HG03521 (cell line): ENCODE data around the gene HLA-DPA1.

Experiments used
- ATAC-seq: cut with Tn5 transposase; IDR thresholded peaks from one replicate; pipeline ENCODE4 v1.9.1; 2021; ENCODE audit warnings: mild to moderate bottlenecking, moderate library complexity; ENCODE audit not compliant: unreplicated experiment

HLA-DPA1 gene

DNA sequence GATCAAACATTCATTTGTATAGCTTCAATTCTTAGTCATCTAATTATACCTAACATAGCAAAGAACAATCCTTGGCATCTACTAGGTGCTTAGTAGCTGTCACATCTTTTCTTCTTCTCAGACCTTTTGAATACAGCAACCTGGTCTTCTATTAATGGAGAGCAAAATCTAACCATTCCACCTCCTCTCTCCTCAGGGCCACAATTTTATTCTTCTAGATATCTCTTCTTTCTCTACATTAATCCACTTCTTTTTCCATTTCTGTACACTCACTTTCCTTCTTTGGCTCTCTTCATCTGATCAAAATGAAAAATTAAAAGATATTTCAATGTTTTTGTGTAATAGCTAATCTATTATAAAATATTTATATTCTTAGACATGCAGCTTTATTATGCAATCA, 55.0 kb downstream of the HLA-DPA1 start:
- no peak for ATAC-seq

- no peak for ATAC-seq
Observed at GRCh38 chr6:33017694-33018353, 55.6 kb downstream of the HLA-DPA1 start.

GRCh38 chr6:33017018-33017417, 56.4 kb downstream of the HLA-DPA1 start:
- ATAC-seq = no peak

DNA sequence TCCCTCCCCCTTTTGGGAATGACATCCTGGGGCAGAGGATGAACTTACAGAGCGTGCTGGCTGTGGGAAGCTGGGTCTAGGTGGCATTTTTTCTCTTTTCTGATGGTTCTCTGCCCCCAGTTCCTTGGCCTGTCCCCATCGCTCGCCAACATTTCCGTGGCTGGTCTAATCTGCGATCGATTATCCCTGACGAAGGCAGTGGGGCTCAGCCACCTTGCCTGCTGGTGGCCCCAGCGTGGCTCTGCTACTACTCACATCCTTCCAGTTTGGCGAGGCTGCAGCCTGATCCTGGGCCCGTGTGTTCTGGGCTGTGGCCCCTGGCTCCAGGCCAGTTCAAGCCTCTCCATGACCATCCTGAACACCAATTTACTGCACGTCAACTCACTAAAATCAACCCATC, 57.7 kb downstream of the HLA-DPA1 start:
- no peak for ATAC-seq

DNA sequence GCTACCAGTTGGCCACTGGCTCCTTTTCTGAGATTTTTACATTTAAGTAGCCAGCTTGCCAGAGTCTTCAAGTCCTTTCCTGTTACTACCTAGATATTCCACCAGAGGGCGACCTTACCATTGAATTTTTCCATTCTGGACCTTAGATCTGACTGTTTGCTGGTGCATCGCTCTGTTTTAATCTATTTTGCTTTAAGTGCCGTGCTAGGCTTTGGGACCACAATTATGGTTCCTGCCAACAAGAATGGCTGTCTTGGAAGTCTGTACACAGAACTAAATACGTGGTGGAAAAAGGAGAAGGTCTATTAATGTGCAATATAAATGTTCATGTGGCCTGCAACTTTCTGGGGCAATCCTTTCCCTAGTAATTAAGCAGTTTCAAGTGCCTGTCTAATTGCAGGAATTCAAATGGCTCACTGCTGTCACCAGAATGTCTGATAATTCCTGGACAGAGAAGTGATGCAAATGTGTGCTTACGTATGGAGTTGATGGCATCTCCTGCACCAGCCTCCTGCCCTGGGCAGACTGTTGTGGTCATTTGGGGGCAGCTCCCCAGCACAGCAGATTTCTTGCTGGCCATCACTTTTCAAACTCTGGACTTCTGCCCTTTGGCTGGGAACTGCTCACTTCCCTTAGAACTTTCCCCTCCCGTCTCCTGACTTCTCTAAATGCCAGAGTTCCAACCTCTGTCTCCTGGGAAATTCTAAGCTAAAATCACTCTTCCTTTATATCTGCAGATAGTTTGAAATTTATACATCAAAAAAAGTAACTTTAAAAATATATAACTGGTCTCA, 58.4 kb downstream of the HLA-DPA1 start:
- ATAC-seq = no peak
